Measurements from ENCODE around the gene SCO2.

GRCh38 chr22:50526834-50527801, 1.7 kb upstream of the SCO2 start:
- TF ChIP-seq DPF2 (CRISPR knock-in tag; IDR thresholded peaks at IDR 0.05; ENCODE audit: borderline replicate concordance, low read depth) (peak; percentile 61; the same call in 1 of the 2 replicates), ZNF138 (CRISPR knock-in tag; IDR thresholded peaks at IDR 0.05; ENCODE audit: low read depth) (no peak), CTCF (CRISPR knock-in tag; IDR thresholded peaks at IDR 0.05) (no peak), ZNF354B (CRISPR knock-in tag; IDR thresholded peaks at IDR 0.05) (0 out of 2 replicates have a peak, but pooled peaks have one; percentile 14), CBX1 (IDR thresholded peaks at IDR 0.05; ENCODE audit: low read depth) (no peak), EP300 (IDR thresholded peaks at IDR 0.05; ENCODE audit: low read depth in 2 of 2, low read length in 2 of 2) (no peak), EP300 (CRISPR knock-in tag; IDR thresholded peaks at IDR 0.05; ENCODE audit: borderline replicate concordance) (no peak; the same call in 1 of the 2 replicates), YEATS2 (CRISPR knock-in tag; IDR thresholded peaks at IDR 0.05; ENCODE audit: borderline replicate concordance) (no peak), ZNF503 (CRISPR knock-in tag; IDR thresholded peaks at IDR 0.05) (no peak), ZNF274 (CRISPR knock-in tag; IDR thresholded peaks at IDR 0.05) (no peak), ZBTB44 (CRISPR knock-in tag; IDR thresholded peaks at IDR 0.05) (no peak), REL (CRISPR knock-in tag; conservative IDR thresholded peaks at IDR 0.05) (no peak), ADNP (CRISPR knock-in tag; IDR thresholded peaks at IDR 0.05) (no peak), AGO1 (IDR thresholded peaks at IDR 0.05; ENCODE audit: low read depth, low read length, poor library complexity, severe bottlenecking) (peak; percentile 92), CENPBD1 (CRISPR knock-in tag; IDR thresholded peaks at IDR 0.05; ENCODE audit: borderline replicate concordance, low read depth) (no peak)

Data from HepG2 (cell line).